GM18526 (cell line): ENCODE data around the gene PLSCR3.

ENCODE experiments used
- POLR2A ChIP-seq: IDR thresholded peaks from 3 replicates; pipeline ENCODE4 v1.6.1; 2011; ENCODE audit not compliant: insufficient read length; ENCODE audit errors: extremely low read depth

PLSCR3 gene

GRCh38 chr17:7431231-7431630 lies 36.9 kb upstream of the PLSCR3 start:
- TF ChIP-seq POLR2A, result no peak

GRCh38 chr17:7429722-7430121 lies 35.4 kb upstream of the PLSCR3 start:
- TF ChIP-seq POLR2A, result no peak

- no peak for TF ChIP-seq POLR2A
Measured at GRCh38 chr17:7428557-7428956, 34.2 kb upstream of the PLSCR3 start, which contains the start of gene SPEM3. SPEM3 (plus strand) TSS chr17:7428857; CDS start chr17:7428903, 46 bp downstream.

DNA sequence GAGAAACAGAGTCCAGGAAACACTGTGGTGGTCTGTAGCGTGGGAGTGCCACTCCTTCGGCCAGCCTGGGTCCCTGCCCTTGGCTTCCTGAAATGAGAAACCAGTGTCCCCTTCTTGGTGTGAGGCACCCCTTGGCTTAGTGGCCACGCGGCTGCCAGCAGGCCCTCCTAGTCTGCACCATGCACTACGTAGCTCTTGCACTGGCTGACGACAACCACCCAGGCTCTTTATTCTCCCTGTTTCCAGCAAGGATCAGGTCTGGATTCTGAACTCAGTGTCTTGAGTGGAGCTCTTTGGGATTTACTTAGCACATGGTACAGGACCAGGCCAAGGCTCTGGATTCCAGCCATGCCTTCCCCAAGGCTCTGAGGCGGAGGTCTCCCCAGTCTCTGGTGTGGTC lies 33.2 kb upstream of the PLSCR3 start:
- TF ChIP-seq POLR2A, result no peak

- no peak for TF ChIP-seq POLR2A
Measured at GRCh38 chr17:7426896-7427489, 32.7 kb upstream of the PLSCR3 start.

DNA sequence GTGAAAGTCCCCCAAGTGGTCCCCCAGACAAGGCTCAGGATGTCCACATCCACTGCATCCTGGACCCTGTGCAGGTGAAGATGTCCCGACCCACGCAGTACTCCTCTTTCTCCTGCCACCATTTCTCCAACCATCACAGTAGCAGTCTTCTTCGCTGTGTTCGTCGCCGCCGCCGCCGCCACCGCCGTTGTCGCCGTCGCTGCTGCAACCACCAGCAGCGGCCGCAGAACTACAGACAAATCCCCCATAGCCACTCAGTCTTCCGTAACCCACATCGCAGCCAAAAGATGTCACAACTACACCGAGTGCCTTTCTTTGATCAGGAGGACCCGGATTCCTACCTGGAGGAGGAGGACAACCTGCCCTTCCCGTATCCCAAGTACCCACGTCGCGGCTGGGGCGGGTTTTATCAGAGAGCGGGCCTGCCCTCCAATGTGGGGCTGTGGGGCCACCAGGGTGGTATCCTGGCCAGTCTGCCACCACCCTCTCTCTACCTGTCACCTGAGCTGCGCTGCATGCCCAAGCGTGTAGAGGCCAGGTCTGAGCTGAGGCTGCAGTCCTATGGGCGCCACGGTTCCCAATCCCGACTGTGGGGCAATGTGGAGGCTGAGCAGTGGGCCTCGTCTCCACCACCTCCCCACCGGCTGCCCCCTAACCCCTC lies 32.0 kb upstream of the PLSCR3 start:
- TF ChIP-seq POLR2A, result no peak

GRCh38 chr17:7425756-7426155 lies 31.4 kb upstream of the PLSCR3 start:
- TF ChIP-seq POLR2A, result no peak

GRCh38 chr17:7425316-7425715 lies 31.0 kb upstream of the PLSCR3 start, which contains the start of gene SPEM2:
SPEM2 (plus strand) TSS chr17:7425616; CDS start chr17:7425689, 73 bp downstream.
- no peak for TF ChIP-seq POLR2A

- TF ChIP-seq POLR2A, result no peak
Measured at GRCh38 chr17:7423679-7424078, 29.4 kb upstream of the PLSCR3 start.

DNA sequence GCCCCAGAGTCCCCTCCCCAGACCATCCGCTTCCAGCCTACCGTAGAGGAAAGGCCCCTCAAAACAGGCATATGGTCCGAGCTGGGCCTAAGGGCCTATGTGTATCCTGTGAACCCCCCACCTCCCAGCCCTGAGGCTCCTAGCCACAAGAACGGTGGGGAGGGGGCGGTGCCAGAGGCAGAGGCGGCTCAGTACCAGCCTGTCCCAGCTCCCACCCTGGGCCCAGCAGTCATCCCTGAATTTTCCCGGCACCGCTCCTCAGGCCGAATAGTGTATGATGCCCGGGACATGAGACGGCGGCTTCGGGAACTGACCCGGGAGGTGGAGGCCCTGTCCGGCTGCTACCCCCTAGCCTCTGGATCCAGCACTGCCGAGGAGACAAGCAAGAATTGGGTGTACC lies 26.9 kb upstream of the PLSCR3 start:
- TF ChIP-seq POLR2A, result no peak

- TF ChIP-seq POLR2A, result no peak
Measured at GRCh38 chr17:7419819-7420610, 25.7 kb upstream of the PLSCR3 start, which contains the start of gene SPEM1. SPEM1 (plus strand) TSS chr17:7420324; CDS start chr17:7420385, 61 bp downstream.

DNA sequence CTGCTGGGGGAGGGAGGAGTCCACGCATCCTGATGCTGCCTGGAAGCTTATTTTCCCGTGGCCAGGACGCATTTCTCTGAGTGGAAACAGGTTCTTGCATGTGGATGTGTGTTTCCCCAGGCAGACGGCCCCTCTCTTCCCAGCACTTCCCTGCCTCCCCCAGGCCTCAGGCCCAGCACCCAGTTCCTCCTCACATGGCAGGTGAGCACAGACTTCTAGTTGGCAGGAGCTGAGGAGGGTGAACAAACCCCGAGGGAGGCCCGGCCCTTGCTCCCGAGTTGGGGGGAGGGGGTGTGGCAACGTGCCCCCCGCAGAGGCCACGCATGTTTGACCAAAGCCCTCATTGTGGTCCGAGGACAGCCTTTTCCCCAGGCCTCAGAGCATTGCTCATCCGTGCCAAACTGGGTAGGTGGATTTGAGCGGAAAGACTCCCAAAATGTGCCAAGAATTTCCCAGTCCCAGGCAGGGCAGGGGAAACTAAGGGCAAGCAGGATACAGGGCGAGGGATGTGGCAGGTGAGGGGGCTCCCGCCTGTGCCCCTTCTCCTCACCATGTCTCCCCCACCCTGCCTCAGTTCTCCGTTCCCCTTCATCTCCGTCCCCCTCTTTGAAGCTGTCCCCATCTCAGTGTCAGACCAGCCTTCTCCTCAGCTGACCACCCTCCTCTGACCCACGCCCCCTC lies 24.3 kb upstream of the PLSCR3 start:
- no peak for TF ChIP-seq POLR2A

DNA sequence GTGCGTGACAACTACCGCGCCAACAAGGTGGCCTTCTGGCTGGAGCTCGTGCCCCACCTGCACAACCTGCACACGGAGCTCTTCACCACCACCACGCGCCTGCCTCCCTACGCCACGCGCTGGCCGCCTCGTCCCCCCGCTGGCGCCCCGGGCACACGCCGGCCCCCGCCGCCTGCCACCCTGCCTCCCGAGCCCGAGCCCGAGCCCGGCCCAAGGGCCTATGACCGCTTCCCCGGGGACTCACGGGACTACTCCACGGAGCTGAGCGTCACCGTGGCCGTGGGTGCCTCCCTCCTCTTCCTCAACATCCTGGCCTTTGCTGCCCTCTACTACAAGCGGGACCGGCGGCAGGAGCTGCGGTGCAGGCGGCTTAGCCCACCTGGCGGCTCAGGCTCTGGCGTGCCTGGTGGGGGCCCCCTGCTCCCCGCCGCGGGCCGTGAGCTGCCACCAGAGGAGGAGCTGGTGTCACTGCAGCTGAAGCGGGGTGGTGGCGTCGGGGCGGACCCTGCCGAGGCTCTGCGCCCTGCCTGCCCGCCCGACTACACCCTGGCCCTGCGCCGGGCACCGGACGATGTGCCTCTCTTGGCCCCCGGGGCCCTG lies 22.8 kb upstream of the PLSCR3 start:
- TF ChIP-seq POLR2A, result no peak

DNA sequence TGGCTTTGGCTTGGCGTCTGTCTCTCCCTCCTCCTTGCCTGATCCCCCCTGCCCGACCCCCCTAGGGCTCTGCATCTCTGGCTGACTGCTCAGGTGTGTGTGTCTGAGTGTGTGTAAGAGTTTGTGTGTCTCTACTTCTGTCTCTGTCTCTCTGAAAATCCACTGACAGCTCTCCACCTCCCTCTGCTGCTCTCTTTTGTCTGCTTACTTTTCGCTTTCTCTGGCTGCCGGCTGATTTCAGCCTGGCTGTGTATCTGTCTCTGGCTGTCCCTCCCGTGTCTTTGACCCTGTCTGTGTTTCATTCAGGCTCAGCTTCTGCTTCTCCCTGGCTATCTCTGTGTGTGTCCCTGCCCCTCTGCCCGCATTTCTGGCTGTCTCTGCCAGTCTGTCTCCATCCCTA lies 22.0 kb upstream of the PLSCR3 start:
- TF ChIP-seq POLR2A, result no peak

DNA sequence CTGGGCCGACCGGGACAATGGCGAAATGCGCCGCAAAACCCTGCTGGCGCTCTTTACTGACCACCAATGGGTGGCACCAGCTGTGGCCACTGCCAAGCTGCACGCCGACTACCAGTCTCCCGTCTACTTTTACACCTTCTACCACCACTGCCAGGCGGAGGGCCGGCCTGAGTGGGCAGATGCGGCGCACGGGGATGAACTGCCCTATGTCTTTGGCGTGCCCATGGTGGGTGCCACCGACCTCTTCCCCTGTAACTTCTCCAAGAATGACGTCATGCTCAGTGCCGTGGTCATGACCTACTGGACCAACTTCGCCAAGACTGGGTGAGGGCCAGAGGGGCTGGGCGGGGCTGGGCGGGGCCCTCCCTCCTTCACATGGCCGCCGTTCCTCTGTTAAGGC lies 21.5 kb upstream of the PLSCR3 start:
- no peak for TF ChIP-seq POLR2A
